GM21619 (cell line): ENCODE results near the gene DMC1.

Experiments
- ATAC-seq: cut with Tn5 transposase; IDR thresholded peaks from one replicate; pipeline ENCODE4 v1.9.1; 2021; ENCODE audit not compliant: unreplicated experiment

DMC1 gene

GRCh38 chr22:38503021-38503420, 67.0 kb downstream of the DMC1 start:
- no peak for ATAC-seq

- no peak for ATAC-seq
Measured at GRCh38 chr22:38501797-38502672, 67.9 kb downstream of the DMC1 start.

GRCh38 chr22:38497869-38498268, 72.1 kb downstream of the DMC1 start:
- ATAC-seq = no peak

GRCh38 chr22:38494939-38495338, 75.0 kb downstream of the DMC1 start:
- ATAC-seq = no peak

- ATAC-seq = no peak
Measured at GRCh38 chr22:38494498-38494897, 75.5 kb downstream of the DMC1 start.

GRCh38 chr22:38491707-38492348, 78.2 kb downstream of the DMC1 start:
- no peak for ATAC-seq

GRCh38 chr22:38490915-38491314, 79.1 kb downstream of the DMC1 start:
- ATAC-seq = no peak

- ATAC-seq = no peak
Measured at GRCh38 chr22:38490475-38490874, 79.5 kb downstream of the DMC1 start.

GRCh38 chr22:38489561-38490145, 80.3 kb downstream of the DMC1 start:
- no peak for ATAC-seq

- ATAC-seq = no peak
Measured at GRCh38 chr22:38489142-38489541, 80.8 kb downstream of the DMC1 start.

GRCh38 chr22:38487946-38488345, 82.0 kb downstream of the DMC1 start:
- ATAC-seq = no peak

GRCh38 chr22:38485783-38486182, 84.2 kb downstream of the DMC1 start:
- no peak for ATAC-seq

GRCh38 chr22:38484244-38484643, 85.7 kb downstream of the DMC1 start:
- no peak for ATAC-seq

GRCh38 chr22:38482662-38483308, 87.2 kb downstream of the DMC1 start:
- ATAC-seq = no peak

- ATAC-seq = no peak
Measured at GRCh38 chr22:38481871-38482332, 88.1 kb downstream of the DMC1 start.

- ATAC-seq = no peak
Measured at GRCh38 chr22:38481162-38481870, 88.7 kb downstream of the DMC1 start.

GRCh38 chr22:38479096-38479837, 90.7 kb downstream of the DMC1 start:
- ATAC-seq = no peak

GRCh38 chr22:38477585-38477984, 92.4 kb downstream of the DMC1 start:
- ATAC-seq = no peak

GRCh38 chr22:38474003-38474607, 95.9 kb downstream of the DMC1 start:
- ATAC-seq = no peak

- ATAC-seq = no peak
Measured at GRCh38 chr22:38471237-38471636, 98.7 kb downstream of the DMC1 start.
